Mammary epithelial cell (primary cell): ENCODE measurements around the gene ERGIC1.

Source experiments
- CTCF ChIP-seq, 2 donors: IDR thresholded peaks in 1 of 2; conservative IDR thresholded peaks in 1 of 2; 2 replicates each; pipeline ENCODE4 v1.5.1; 2011 to 2012; ENCODE audit warnings: inconsistent platforms in 2 of 2, low read length in 2 of 2, mild to moderate bottlenecking in 2 of 2, control low read depth in 1 of 2, low read depth in 1 of 2; ENCODE audit not compliant: insufficient read depth in 1 of 2; ENCODE audit errors: extremely low read depth in 1 of 2
- EZH2 ChIP-seq: IDR thresholded peaks from 2 replicates; pipeline ENCODE4 v1.6.1; 2012; ENCODE audit warnings: low read length, inconsistent platforms, borderline replicate concordance

DNA sequence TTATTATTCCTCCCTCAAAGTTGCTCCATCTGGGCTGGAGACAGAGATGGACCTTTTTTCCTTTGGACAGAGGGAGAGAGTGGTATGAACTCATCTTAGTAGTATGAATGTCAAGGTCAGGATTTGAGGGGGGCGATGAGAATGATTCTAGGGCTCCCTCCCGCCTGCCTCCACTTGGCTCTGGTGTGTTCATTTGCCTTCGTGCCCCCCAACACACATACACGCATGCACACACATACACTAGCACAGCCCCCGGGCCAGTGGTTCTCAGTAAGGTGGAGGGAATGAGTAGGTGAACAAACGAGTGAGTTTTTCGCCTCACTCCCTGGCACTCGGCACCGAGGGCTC, 44.5 kb downstream of the ERGIC1 start:
- TF ChIP-seq CTCF (conservative IDR thresholded peaks at IDR 0.05 in 1 of 2, IDR thresholded peaks at IDR 0.05 in 1 of 2; ENCODE audit: extremely low read depth in 1 of 2, insufficient read depth in 1 of 2, low read depth in 1 of 2, low read length in 2 of 2) (no peak), EZH2 (no peak)
